K562 (cell line): ENCODE measurements around the gene RNGTT. TPM values are rescaled to one million over a fixed set of nuclear protein-coding genes. Genes with fewer than 3 reads are reported as not detected.

Source experiments
- ATAC-seq: fragments of 200-7000 bp; cut with Tn5 transposase; 3 replicates; pipeline ENCODE4 v1.9.1; 2020; ENCODE audit warnings: moderate library complexity
- BruUV-seq: library from RNA; stranded (reverse); fragments of 400-500 nt; replicated peaks from 2 replicates; lab custom pipeline; 2021; lab: Mats Ljungman, UMichigan
- CTCF ChIA-PET: fragments of 300-600 bp; formaldehyde crosslinking; extraction: SDS; loops from one replicate; lab custom pipeline; 2021; ENCODE audit warnings: low intra/inter-chr PET ratio; lab: Yijun Ruan, JAX
- POLR2A ChIA-PET: fragments of 300-600, 350-650 bp; sonication (Branson Sonifier 250); formaldehyde crosslinking; extraction: SDS; loops from one replicate; lab custom pipeline; 2021; ENCODE audit warnings: antibody characterized with exemption, inconsistent platforms; lab: Yijun Ruan, JAX
- DNase-seq, 4 experiments: peaks; one replicate each; pipeline versions ENCODE4 v3.0.0 to v3.0.0-alpha.2; 2011 to 2018; ENCODE audit warnings: low spot score in 3 of 4, mixed read lengths in 3 of 4; ENCODE audit errors: extremely low read depth in 1 of 4
- FAIRE-seq: peaks from 2 replicates; lab custom pipeline; 2011; peaks lifted over from hg19 to GRCh38; lab: Jason Lieb, UNC
- H2AFZ ChIP-seq: 2 replicates; pipeline ENCODE4 v1.6.0; 2011; ENCODE audit warnings: low read depth, low read length, control low read depth, inconsistent platforms
- H3K27ac ChIP-seq: fragments of 200-600 bp; 3 replicates; pipeline ENCODE4 v1.8.0; 2011; ENCODE audit warnings: low read depth, mild to moderate bottlenecking, control low read depth, inconsistent platforms, low read length, moderate library complexity, mixed read lengths; ENCODE audit errors: extremely low read depth
- H3K27me3 ChIP-seq, 2 experiments: fragments of 300-600 bp in 1 of 2; 2 replicates in 1 of 2; 3 replicates in 1 of 2; pipeline versions ENCODE4 v1.6.0 to v1.8.0; 2011; ENCODE audit warnings: inconsistent platforms in 2 of 2, low read length in 2 of 2, mild to moderate bottlenecking in 1 of 2, mixed read lengths in 1 of 2, moderate library complexity in 1 of 2; ENCODE audit not compliant: control insufficient read depth in 2 of 2, insufficient read depth in 2 of 2
- H3K36me3 ChIP-seq: fragments of 300-600 bp; 3 replicates; pipeline ENCODE4 v1.8.0; 2011; ENCODE audit warnings: mild to moderate bottlenecking, low read length, inconsistent platforms; ENCODE audit not compliant: control insufficient read depth, insufficient read depth
- H3K4me1 ChIP-seq, 2 experiments: fragments of 200-600 bp in 1 of 2; replicated peaks in 1 of 2; 2 replicates in 1 of 2; 3 replicates in 1 of 2; pipeline versions ENCODE4 v1.5.1 to v1.8.0; 2011; ENCODE audit warnings: inconsistent platforms in 2 of 2, low read length in 2 of 2, mild to moderate bottlenecking in 1 of 2, mixed read lengths in 1 of 2, moderate library complexity in 1 of 2; ENCODE audit not compliant: control insufficient read depth in 2 of 2, insufficient read depth in 2 of 2
- H3K4me2 ChIP-seq: 2 replicates; pipeline ENCODE4 v1.6.1; 2011; ENCODE audit warnings: low read length, control low read depth, inconsistent platforms, mixed read lengths; ENCODE audit not compliant: insufficient read depth
- H3K4me3 ChIP-seq: fragments of 200-600 bp; sonication (generic), shearing (Covaris generic); 2 replicates; pipeline ENCODE4 v1.5.1; 2016; ENCODE audit warnings: control low read depth, inconsistent platforms
- H3K79me2 ChIP-seq: fragments of 200-600 bp; 3 replicates; pipeline ENCODE4 v1.8.0; 2011; ENCODE audit warnings: low read length, inconsistent platforms; ENCODE audit not compliant: control insufficient read depth, insufficient read depth
- H3K9ac ChIP-seq, 2 experiments: 2 replicates each; pipeline versions ENCODE4 v1.6.0 to v1.6.1; 2011; ENCODE audit warnings: low read depth in 2 of 2, low read length in 2 of 2, control low read depth in 1 of 2, inconsistent platforms in 1 of 2, mild to moderate bottlenecking in 1 of 2, mixed read lengths in 1 of 2; ENCODE audit not compliant: insufficient read depth in 1 of 2
- H3K9me1 ChIP-seq: one replicate; pipeline ENCODE4 v1.6.0; 2011; ENCODE audit warnings: inconsistent platforms, mild to moderate bottlenecking, low read length, moderate library complexity; ENCODE audit not compliant: control insufficient read depth, insufficient read depth
- H3K9me3 ChIP-seq: replicated peaks from 2 replicates; pipeline ENCODE4 v1.5.1; 2011; ENCODE audit warnings: low read depth, low read length, inconsistent platforms; ENCODE audit not compliant: control insufficient read depth, insufficient read depth
- H4K20me1 ChIP-seq: replicated peaks from 2 replicates; pipeline ENCODE4 v1.6.1; 2011; ENCODE audit warnings: low read length, inconsistent platforms, mixed read lengths; ENCODE audit not compliant: control insufficient read depth, insufficient read depth
- CREB5 ChIP-seq: fragments of 250-450 bp; sonication (Bioruptor Pico); IDR thresholded peaks from 2 replicates; pipeline ENCODE4 v1.5.0; 2020; ENCODE audit warnings: mild to moderate bottlenecking
- MLLT1 ChIP-seq, 2 experiments: fragments of 450-650 bp; IDR thresholded peaks; 2 replicates each; pipeline ENCODE4 v1.6.1; 2016
- ZBTB9 ChIP-seq: fragments of 450-650 bp; formaldehyde crosslinking; IDR thresholded peaks from 2 replicates; pipeline ENCODE4 v1.4.0; 2020; ENCODE audit warnings: mild to moderate bottlenecking, moderate library complexity
- ZNF512 ChIP-seq: IDR thresholded peaks from 2 replicates; pipeline ENCODE4 v1.6.1; 2016; ENCODE audit warnings: missing genetic modification characterization, missing compliant biosample characterization
- WGBS: fragments of 100-300 bp; shearing (Covaris generic); methylation state at CpG from one replicate; pipeline ENCODE4 v1.1.6; 2016; ENCODE audit warnings: low coverage, mixed read lengths; ENCODE audit not compliant: insufficient coverage; ENCODE audit errors: missing lambda C conversion rate; 5-methylcytosine and 5-hydroxymethylcytosine counted together
- in situ Hi-C: fragments of 300-500 bp; cut with MboI; formaldehyde crosslinking; loops from 4 replicates; pipeline ENCODE4 v1.15.0; 2018; ENCODE audit warnings: inconsistent platforms, mixed read lengths
- intact Hi-C: fragments of 100-400 bp; cut with micrococcal nuclease; formaldehyde crosslinking; loops from 2 replicates; pipeline ENCODE4 v1.14.2; 2022
- polyA plus RNA-seq, 8 experiments: library from polyadenylated mRNA; depleted of rRNA in 4 of 8; stranded (reverse) in 5 of 8; unstranded in 3 of 8; fragments of >200 nt; fragmentation: Nextera tagmentation in 2 of 8; fragmentation: Illumina TruSeq in 1 of 8; extraction: Ambion mirVana in 2 of 8; extraction: Trizol in 1 of 8; gene quantifications; 2 replicates each; pipeline versions ENCODE4 v1.2.1 to v1.2.3, GENCODE V29; 2011 to 2014; ENCODE audit warnings: inconsistent platforms in 1 of 8, missing spikeins in 1 of 8
- total RNA-seq, 7 experiments: library from RNA; depleted of rRNA in 6 of 7; stranded (reverse); fragments of >200 nt in 6 of 7; fragmentation: Illumina TruSeq in 2 of 7; extraction: Trizol in 2 of 7; gene quantifications; 2 replicates each; pipeline versions ENCODE4 v1.2.1 to v1.2.3, GENCODE V29; 2011 to 2021; ENCODE audit warnings: low replicate concordance in 1 of 7

The RNGTT gene
- total and polyA plus RNA-seq, 9 of the 15 experiments (the other 6 are each of a cell fraction or from before 2014, with no cell fraction given), result 6.1 to 31.7 (median 19.5) TPM

GRCh38 chr6:88596801-88597200, 366.6 kb downstream of the RNGTT start:
- no peaks in the 10 kb centered on the region for H4K20me1 ChIP-seq
- no peak overlapping the region for H3K4me2 ChIP-seq
- no peak overlapping the region for H3K27ac ChIP-seq
- H3K9me1 ChIP-seq, result no peaks in the 10 kb centered on the region
- FAIRE-seq, result no peak
- no peak overlapping the region for H3K4me3 ChIP-seq
- H3K9me3 ChIP-seq, result no peaks in the 10 kb centered on the region
- no TSS peak for BruUV-seq
- in situ Hi-C loops, result no loop called here
- no peak overlapping the region for H2AFZ ChIP-seq
- intact Hi-C loops, result loop anchor here (5.0 kb wide), 1 partner anchor 276 kb away; no protein-coding TSS in a partner anchor
- TF ChIP-seq CREB5, result no peak
- no peak for TF ChIP-seq MLLT1 (IDR thresholded peaks at IDR 0.05)
- no peak for TF ChIP-seq ZBTB9 (CRISPR knock-in tag)
- TF ChIP-seq ZNF512 (tag), result no peak
- TF ChIP-seq, all 486 proteins: peak for 0
- no peaks in the 10 kb centered on the region for H3K36me3 ChIP-seq
- no peak for DNase-seq
- WGBS, result 0% methylated on average over 3 of the region's 4 CpGs
- no peaks in the 10 kb centered on the region for H3K79me2 ChIP-seq
- ChIA-PET CTCF (no interaction called here), POLR2A (interaction anchor here (0.5 kb wide), 1 partner anchor 21 kb away, joined by 3 read pairs; no protein-coding TSS in a partner anchor)
- H3K9ac ChIP-seq, result no peak overlapping the region
- ATAC-seq, result no peak
- H3K4me1 ChIP-seq, result no peaks in the 10 kb centered on the region
- H3K27me3 ChIP-seq, result peaks cover 19 to 35% of the 10 kb centered on the region in 2 experiments; a peak in 4 of 5 replicates
